Epithelial cell of prostate (primary cell): ENCODE measurements around the gene SLC35C1.
"Not testable (repeated sequence)": the region's sequence is repeated elsewhere in the genome, so short reads cannot be mapped to it uniquely, and the experiment has no call there.

Experiments used
- DNase-seq: peaks from one replicate; pipeline ENCODE4 v3.0.0-alpha.2; 2011; ENCODE audit warnings: low read depth, low spot score
- H3K27ac ChIP-seq: fragments of 450-650 bp; 2 replicates; pipeline ENCODE4 v1.5.1; 2017; ENCODE audit warnings: mild to moderate bottlenecking

The SLC35C1 gene

DNA sequence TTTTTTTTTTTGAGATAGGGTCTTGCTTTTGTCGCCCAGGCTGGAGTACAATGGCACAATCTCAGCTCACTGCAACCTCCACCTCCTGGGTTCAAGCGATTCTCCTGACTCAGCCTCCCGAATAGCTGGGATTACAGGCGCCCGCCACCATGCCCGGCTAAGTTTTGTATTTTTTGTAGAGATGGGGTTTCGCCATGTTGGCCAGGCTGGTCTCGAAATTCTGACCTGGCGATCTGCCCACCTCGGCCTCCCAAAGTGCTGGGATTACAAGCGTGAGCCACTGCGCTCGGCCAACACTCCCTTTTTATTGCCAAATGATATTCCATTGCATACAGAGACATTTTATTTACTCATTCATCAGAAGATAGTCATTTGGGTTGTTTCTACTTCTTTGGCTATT lies 35.3 kb downstream of the SLC35C1 start:
- not testable (repeated sequence) for DNase-seq, H3K27ac ChIP-seq

GRCh38 chr11:45843158-45843924 lies 38.4 kb downstream of the SLC35C1 start:
- DNase-seq = peak; percentile 57
- H3K27ac ChIP-seq = no peak overlapping the region

GRCh38 chr11:45844822-45845578 lies 40.1 kb downstream of the SLC35C1 start:
- DNase-seq = no peak
- no peak overlapping the region for H3K27ac ChIP-seq

- no peak overlapping the region for H3K27ac ChIP-seq
These were observed 41.3 kb downstream of the SLC35C1 start for GRCh38 chr11:45846174-45846675.

DNA sequence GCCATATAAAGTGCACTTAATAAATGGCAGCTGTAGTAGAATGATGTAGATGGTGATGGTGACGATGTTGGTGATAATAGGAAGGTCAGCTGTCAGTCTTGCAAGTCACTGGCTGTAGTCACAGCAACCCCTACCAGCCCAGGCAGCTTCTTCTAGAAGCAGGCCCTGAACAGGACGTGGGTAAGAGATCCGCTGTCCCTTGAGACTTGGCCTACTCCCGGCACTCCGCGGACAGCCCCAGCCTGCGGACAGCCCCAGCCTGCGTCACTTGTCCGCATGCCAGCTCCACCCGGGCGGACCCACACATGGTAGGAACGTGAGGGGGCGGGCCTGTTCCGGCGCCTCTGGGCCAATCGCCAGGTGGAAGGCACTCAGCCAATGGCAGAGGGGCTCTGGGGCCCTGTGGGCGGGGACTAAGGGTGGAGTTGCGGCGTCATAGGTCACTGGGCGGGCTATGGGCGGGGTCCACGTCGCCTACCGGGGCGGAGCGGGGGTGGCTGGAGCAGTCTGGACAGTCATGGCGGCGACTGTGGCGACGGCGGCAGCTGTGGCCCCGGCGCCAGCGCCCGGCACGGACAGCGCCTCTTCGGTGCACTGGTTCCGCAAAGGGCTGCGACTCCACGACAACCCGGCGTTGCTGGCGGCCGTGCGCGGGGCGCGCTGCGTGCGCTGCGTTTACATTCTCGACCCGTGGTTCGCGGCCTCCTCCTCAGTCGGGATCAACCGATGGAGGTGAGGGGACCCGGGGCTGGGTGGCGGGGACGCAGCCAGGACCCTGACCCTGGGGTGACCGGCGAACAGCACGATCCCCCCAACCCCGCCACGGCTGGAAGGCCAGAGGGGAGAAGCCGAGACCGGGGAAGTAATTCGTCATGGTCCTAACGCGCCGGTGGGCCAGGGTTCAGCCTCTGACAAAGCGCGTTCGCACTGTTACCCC lies 42.3 kb downstream of the SLC35C1 start, which contains the start of gene CRY2:
TSS of gene CRY2 (plus strand) at position 502 of the 937 bp plus-strand sequence. CDS start at position 518, 16 bp downstream.
- H3K27ac ChIP-seq = peak within 1 kb of the TSS; percentile 35
- DNase-seq = peak; percentile 75

More at GRCh38 chr11:45846174-45846675, 41.3 kb downstream of the SLC35C1 start:
- DNase-seq = no peak

- peak overlapping the region; percentile 35 for H3K27ac ChIP-seq
- no peak for DNase-seq
These were observed 43.0 kb downstream of the SLC35C1 start for GRCh38 chr11:45847911-45848316.

DNA sequence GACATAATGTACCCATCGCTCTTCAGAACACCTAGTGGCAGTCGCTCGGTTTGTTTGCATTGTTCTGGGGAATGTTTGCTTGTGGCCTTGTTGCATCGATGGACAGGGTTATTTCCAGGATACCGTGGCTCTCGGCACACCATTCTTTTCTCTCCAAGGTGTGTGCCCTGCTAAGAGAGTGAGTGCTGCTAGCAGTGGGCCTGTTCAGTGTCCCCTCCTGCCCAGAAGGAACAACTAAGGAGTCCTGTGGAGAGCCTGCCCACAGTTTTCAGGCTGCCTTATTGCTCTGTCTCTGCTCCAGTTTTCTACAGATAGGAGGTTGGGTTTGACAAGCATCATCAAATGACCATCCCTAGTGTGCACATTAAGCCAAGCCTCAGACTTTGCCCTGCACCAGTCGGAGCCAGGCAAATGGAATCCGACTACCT lies 43.7 kb downstream of the SLC35C1 start:
- H3K27ac ChIP-seq = no peak overlapping the region
- no peak for DNase-seq

- no peak overlapping the region for H3K27ac ChIP-seq
- no peak for DNase-seq
These were observed 45.5 kb downstream of the SLC35C1 start for GRCh38 chr11:45850446-45850845.

GRCh38 chr11:45851228-45851627 lies 46.3 kb downstream of the SLC35C1 start:
- DNase-seq = no peak
- no peak overlapping the region for H3K27ac ChIP-seq

DNA sequence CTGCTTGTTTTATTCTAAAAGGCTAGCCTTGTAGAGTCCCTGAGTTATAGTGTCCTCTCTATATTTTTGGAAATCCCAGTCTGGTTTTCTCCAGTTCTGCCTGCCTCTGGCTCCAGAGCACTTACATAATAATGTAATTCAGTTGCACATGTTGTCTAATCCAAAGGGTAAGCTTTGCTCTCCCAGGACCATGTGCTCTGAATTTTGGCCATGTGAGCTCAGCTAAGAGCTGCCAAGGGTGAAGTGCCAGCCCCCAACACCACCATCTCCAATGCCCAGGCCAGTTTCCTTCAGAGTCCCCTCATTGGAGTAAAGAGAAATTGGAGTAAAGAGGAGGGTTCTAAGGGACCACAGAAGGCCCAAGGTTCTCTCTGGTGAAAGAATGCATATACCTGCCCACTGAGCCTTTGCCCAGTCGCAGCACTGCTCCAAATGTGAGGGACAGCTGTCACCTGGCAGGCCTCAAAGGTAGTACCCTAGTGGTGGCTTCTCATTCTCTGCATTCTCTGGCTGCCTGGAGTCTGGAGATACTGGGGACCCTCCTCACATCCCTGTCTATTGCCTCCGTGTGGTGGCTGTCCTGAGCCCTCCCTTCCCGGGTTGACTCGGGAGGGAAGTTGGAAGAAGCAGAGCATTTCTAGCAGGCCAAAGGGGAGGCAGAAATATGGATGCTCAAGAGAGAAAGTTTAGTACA lies 47.2 kb downstream of the SLC35C1 start:
- DNase-seq = no peak
- H3K27ac ChIP-seq = no peak overlapping the region

DNA sequence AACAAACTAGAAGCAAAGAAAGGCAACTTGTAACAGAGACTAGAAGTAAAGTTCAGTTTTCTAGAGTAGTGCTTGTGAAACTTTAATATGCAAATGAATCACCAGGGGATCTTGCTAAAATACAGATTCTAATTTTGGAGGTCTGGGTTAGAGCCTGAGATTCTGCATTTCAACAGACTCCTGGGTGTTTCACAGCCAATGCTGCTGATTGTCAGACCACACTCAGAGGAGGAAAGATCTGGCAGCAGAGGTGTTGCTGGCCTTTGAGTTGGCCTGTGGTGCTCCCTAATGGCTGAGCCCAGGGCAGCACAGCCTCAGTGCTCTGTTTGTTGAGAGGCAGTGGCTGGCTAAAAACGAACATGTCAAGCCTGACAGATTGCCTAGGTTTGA lies 47.8 kb downstream of the SLC35C1 start:
- no peak overlapping the region for H3K27ac ChIP-seq
- no peak for DNase-seq

DNA sequence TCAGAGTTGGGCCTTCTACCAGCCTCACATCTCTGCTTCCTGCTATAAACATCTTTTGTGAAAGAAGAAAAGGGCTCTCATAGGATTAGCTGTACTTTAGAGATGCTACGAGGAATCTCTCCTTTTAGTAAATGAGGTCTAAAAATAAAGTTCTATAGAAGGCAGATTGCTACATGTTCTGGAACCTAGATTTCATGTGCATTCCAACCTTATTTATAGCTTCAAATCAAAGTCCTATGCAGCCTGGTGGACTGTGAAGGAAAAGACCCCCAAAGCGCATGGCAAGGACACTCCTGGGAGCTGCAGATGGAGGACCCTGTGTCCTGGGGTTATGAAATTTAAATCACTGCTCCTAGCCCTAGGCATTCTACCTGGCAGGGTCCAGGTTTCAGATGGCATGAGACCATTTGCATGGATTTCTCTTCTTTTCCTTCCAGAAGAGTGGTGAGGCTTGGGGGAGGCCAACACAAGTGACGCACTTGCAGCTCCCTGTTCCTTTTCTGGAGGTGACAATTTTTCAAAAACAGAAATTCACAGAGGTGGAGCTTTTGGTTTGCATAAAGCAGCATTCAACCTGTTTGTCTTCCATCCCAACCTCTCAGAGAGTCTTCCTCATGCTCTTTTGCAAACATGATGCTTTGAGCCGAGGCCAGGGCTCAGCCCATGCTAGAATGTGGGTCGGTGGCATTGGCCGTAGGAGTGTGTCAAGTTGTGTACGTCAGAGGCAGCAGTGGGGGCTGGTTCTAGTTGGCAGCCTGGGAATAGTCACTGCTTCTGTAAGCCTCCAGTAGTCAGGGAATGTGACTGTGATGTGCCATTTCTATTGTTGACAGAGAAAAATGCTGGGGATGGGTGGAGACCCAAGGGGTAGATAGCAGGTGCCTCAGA lies 48.6 kb downstream of the SLC35C1 start:
- H3K27ac ChIP-seq = no peak overlapping the region
- no peak for DNase-seq

DNA sequence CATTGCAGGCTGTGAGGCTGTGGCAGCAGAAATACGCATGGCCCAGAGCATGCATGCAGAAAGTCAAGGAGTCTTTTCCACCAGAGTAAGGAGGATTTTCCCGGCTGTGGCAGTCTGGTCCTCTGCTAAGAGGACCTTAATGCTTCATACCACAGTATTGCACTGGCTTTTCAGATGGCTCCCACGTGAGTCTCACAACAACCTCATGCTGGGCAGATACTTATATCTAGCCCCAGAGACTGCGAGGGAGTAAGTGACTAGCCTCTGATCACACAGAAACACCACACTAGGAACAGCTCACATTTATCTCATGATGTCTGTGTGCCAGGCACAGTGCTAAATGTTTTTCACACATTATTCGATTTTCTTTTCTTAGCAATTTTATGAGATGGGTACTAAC lies 50.4 kb downstream of the SLC35C1 start:
- H3K27ac ChIP-seq = no peak overlapping the region
- DNase-seq = no peak

DNA sequence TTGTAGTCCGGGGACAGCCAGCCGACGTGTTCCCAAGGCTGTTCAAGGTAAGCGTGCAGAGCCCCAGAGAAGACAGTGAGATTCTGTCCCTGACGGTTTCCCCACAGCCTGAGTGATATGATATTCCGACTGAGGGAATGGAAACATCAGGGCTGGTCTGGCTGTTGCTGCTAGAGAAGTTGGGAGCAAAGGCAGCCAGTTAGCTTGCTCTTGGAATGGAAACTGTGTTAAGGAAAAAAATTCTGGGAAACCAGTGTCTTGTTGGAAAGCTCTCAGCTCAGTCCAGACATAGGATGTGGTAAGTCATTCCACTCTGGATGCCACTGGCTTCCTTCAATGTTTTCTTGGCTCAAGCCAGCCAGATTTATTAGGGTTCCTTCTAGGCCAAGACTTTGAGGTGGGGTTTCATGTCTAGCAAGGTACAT lies 51.1 kb downstream of the SLC35C1 start:
- no peak for DNase-seq
- no peak overlapping the region for H3K27ac ChIP-seq

GRCh38 chr11:45857961-45858474 lies 53.1 kb downstream of the SLC35C1 start:
- H3K27ac ChIP-seq = no peak overlapping the region
- DNase-seq = no peak

GRCh38 chr11:45858751-45859398 lies 53.9 kb downstream of the SLC35C1 start:
- peak overlapping the region; percentile 32 for H3K27ac ChIP-seq
- DNase-seq = no peak

GRCh38 chr11:45859661-45860140 lies 54.8 kb downstream of the SLC35C1 start:
- DNase-seq = peak; percentile 40
- peak overlapping the region; percentile 32 for H3K27ac ChIP-seq

DNA sequence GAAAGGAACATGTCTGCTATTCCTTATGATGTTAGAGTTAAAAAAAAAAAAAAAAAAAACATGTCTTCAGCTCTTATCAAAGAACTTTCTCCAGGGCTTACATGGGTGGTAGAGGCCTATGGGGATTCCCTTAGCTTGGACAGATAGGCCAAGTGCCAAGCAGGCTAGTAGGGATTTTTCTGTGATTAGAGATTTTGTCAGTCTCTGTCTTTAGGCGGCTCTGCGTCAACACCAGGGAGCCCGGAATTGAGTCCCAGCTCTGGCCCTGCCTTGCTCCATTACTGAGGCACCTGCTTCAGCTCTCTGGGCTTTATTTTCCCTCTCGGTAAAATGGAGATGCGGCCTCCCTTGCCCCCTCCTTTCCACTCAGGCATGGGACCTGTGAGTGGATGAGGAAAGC lies 55.4 kb downstream of the SLC35C1 start:
- no peak for DNase-seq
- peak overlapping the region; percentile 32 for H3K27ac ChIP-seq
